Measurements from ENCODE around the gene STUM.

STUM gene

DNA sequence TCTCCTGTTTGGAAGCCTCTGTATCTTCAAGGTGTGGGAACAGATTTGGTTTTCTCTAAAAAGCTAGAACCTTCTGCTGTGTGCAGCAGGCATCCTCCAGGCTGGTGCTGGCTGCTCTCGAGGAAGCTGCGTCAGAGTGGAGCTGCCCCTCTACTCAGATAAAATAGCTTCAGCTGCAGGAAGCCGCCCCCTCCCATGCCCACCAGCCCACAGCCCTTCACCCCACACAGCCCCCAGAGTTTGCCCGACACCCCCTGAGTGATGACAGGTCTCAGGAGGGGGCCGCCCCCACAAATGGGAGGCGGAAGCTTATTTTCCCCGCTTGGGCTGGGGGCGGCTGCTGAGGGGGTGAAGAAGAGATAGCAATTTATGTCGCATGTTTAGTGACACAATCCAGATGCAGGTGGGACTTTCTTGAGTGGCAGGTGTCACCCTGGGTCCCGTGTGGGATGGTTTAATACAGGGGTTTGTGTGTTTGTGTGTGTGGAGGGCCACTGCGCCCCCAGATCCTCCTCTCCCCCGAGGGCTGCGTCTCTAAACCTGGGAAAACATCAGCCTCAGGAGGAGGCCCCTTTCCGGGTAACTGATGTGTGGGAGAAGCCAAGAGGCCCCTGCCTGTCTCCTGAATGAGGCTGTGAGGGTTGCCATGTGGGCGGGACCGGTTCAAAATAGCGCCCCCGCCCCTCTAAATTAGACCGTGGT, 55.4 kb downstream of the STUM start:
- TF ChIP-seq CTCF (IDR thresholded peaks at IDR 0.05; ENCODE audit: control extremely low read depth, extremely low read depth, low read depth, missing control alignments): no peak
- CTCF ChIA-PET: interaction anchor here (1.4 to 2.3 kb wide), 2 partner anchors 57 to 224 kb away, joined by 4 to 7 read pairs; no protein-coding TSS in a partner anchor
- no peak for DNase-seq (ENCODE audit: extremely low spot score)
- POLR2A ChIA-PET: no interaction called here

- ChIA-PET POLR2A (no interaction called here), CTCF (interaction anchor here (2.3 kb wide), 1 partner anchor 58 kb away, joined by 7 read pairs; no protein-coding TSS in a partner anchor)
These were observed 56.2 kb downstream of the STUM start for GRCh38 chr1:226604560-226605317.

DNA sequence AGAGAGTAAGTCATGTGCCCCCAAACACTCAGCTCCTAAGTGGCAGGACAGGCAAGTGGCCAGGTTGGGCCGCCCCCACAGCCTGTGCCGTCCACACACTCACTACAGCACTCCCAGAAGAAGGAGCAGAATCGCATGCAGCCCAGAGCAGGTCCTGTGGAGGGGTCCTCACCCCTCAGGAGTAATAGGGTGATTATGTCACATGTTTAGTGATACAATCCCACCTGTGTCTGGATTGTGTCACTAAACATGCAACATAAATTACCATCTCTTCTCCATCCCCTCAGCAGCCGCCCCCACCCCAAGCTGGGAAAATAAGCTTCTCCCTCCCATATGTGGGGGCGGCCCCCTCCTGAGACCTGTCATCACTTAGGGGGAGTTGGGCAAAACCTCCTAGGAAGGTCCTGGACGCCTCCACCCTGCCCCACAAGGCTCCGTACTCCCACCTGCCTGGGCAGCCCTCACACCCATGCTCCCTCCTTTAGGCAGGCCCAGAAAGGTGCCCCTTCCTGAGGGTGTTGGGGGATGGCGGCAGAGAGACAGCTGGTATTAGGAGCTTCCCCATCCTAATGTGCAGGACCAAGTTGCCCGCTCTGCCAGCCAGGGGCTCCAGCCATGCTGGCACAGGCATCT, 56.9 kb downstream of the STUM start:
- DNase-seq (ENCODE audit: extremely low spot score): no peak
- ChIA-PET POLR2A (no interaction called here), CTCF (interaction anchor here (0.9 to 1.6 kb wide), 2 partner anchors 12 to 32 kb away, joined by 3 to 5 read pairs; no protein-coding TSS in a partner anchor)
- no peak for TF ChIP-seq CTCF (IDR thresholded peaks at IDR 0.05; ENCODE audit: control extremely low read depth, extremely low read depth, low read depth, missing control alignments)

More at GRCh38 chr1:226604560-226605317, 56.2 kb downstream of the STUM start:
- TF ChIP-seq CTCF (IDR thresholded peaks at IDR 0.05; ENCODE audit: control extremely low read depth, extremely low read depth, low read depth, missing control alignments): no peak
- DNase-seq (ENCODE audit: extremely low spot score): no peak

DNA sequence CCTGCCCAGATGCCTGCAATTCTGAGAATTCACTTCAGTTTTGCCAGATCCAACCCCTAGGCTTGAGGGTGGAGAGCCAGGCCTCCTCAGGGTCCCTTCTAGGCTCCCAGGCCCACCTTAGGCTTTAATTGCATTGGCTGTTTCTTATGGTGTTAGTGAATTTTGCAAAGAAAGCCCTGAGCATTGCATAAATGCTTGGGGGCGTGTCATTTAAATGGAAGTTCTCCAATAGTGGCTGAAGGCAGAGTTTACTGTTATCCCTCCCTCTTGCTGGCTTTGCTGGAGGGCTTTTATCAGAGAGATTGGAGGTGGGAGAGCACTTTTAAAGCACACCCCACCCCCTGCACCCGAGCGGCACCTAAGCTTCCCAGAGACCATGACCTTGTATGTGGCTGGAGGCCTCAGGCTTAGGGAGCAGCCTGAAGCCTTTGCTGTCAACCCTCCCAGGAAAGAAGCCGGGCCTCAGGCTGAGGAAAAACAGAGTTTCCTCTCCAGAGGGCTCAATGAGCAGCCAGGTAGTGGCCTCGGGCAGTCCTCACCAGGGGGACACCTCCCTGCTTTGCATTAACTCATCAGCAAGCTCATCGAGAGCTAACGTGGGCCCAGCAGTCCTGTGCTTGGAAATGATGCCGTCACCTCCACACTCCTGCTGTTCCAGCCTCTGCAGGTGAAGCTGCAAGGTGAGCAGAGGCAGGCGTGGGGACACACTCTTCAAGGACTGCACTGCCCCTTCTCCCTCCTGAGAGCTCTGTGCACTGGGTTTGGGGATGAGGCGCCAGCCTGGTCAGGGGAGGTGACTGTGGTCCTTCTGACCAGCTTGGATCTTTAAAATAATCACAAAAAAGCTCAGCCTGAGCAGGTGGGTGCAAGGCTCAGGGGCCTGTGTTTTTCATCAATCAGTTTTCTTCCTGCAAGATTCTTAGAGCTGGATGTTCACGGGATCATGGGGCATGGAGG, 58.0 kb downstream of the STUM start:
- TF ChIP-seq CTCF (IDR thresholded peaks at IDR 0.05; ENCODE audit: control extremely low read depth, extremely low read depth, low read depth, missing control alignments): no peak
- no peak for DNase-seq (ENCODE audit: extremely low spot score)
- ChIA-PET CTCF (interaction anchor here (0.9 to 4.6 kb wide), 7 partner anchors 13 to 223 kb away, joined by 3 to 22 read pairs (median 4); no protein-coding TSS in a partner anchor), POLR2A (interaction anchor here (0.5 kb wide), 1 partner anchor 1526 kb away, joined by 3 read pairs; no protein-coding TSS in a partner anchor)

DNA sequence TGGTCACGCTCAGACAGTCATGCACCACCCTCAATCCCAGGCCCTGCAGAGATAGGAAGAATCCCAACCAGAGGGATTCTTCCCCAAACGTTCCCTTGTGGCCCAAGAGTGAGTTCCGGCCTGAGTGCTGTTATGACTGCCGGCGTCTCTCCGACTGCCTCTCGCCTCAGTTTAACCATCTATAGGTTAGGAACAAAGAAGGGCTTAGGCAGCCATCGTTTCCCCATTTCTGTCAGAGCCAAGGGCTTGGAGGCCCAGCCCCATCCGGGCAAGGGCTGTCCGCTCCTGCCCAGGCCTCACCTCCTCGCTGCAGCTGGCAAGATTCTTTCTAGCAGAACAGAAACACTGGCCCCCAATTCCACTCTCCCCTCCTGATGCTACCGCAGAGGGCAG, 58.7 kb downstream of the STUM start:
- CTCF ChIA-PET: interaction anchor here (1.0 to 4.6 kb wide), 6 partner anchors 21 to 222 kb away, joined by 3 to 22 read pairs (median 4); no protein-coding TSS in a partner anchor
- no peak for DNase-seq (ENCODE audit: extremely low spot score)
- no peak for TF ChIP-seq CTCF (IDR thresholded peaks at IDR 0.05; ENCODE audit: control extremely low read depth, extremely low read depth, low read depth, missing control alignments)
- POLR2A ChIA-PET: no interaction called here

All from GM10248 (cell line).